SK-N-SH treated with all-trans-retinoic acid at 6 μM for 48 hours (cell line): Measurements from ENCODE around the gene IQSEC2.

Experiments
- CSDC2 ChIP-seq: fragments of 250-450 bp; sonication (Bioruptor Pico); IDR thresholded peaks from 2 replicates; pipeline ENCODE4 v1.5.0; 2020; ENCODE audit warnings: mild to moderate bottlenecking, moderate library complexity
- ESRRG ChIP-seq: fragments of 250-450 bp; sonication (Bioruptor Pico); IDR thresholded peaks from 2 replicates; pipeline ENCODE4 v1.6.1; 2021; ENCODE audit warnings: mild to moderate bottlenecking
- ISL1 ChIP-seq: fragments of 250-450 bp; sonication (Bioruptor Pico); IDR thresholded peaks from 2 replicates; pipeline ENCODE4 v2.1.2; 2022; ENCODE audit warnings: mild to moderate bottlenecking, moderate library complexity
- RARB ChIP-seq: fragments of 250-450 bp; sonication (Bioruptor Pico); IDR thresholded peaks from 2 replicates; pipeline ENCODE4 v1.8.0; 2021; ENCODE audit warnings: mild to moderate bottlenecking, moderate library complexity
- SNAI2 ChIP-seq: fragments of 250-450 bp; sonication (Bioruptor Pico); IDR thresholded peaks from 2 replicates; pipeline ENCODE4 v1.5.0; 2020; ENCODE audit warnings: mild to moderate bottlenecking, moderate library complexity
- ZC3H10 ChIP-seq: fragments of 250-450 bp; sonication (Bioruptor Pico); IDR thresholded peaks from 2 replicates; pipeline ENCODE4 v1.5.1; 2021; ENCODE audit warnings: mild to moderate bottlenecking, moderate library complexity
- ZFP30 ChIP-seq: fragments of 450-650 bp; formaldehyde crosslinking; IDR thresholded peaks from 2 replicates; pipeline ENCODE4 v1.5.0; 2022; ENCODE audit warnings: mild to moderate bottlenecking, moderate library complexity
- ZNF70 ChIP-seq: fragments of 450-650 bp; formaldehyde crosslinking; IDR thresholded peaks from 2 replicates; pipeline ENCODE4 v1.5.0; 2020; ENCODE audit warnings: mild to moderate bottlenecking, moderate library complexity
- TF ChIP-seq, protein P1 (sequence below): fragments of 250-450 bp; sonication (Bioruptor Pico); IDR thresholded peaks from 2 replicates; pipeline ENCODE4 v1.5.0; 2020; ENCODE audit warnings: mild to moderate bottlenecking, moderate library complexity
- TF ChIP-seq, protein P2 (sequence below): fragments of 250-450 bp; sonication (Bioruptor Pico); IDR thresholded peaks from 2 replicates; pipeline ENCODE4 v1.5.1; 2020; ENCODE audit warnings: low read depth, mild to moderate bottlenecking, moderate library complexity

DNA sequence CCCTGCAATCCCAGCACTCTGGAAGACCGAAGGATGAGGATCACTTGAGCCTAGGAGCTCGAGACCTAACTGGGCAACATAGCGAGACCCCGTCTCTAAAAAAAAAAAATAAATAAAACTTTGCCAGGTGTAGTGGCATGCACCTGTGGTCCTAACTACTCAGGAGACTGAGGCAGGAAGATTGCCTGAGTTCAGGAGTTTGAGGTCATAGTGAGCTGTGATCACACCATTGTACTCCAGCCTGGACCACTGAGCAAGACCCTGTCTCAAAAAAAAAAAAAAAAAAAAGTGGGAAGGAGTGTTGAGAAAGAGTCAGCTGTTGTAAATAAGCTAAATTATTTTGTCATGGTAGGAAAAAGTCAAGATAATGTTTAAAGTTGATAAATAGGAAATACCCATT lies 27.5 kb upstream of the IQSEC2 start:
- no peak for TF ChIP-seq ISL1
- TF ChIP-seq ZC3H10 (CRISPR knock-in tag) = no peak
- TF ChIP-seq, protein P1, sequence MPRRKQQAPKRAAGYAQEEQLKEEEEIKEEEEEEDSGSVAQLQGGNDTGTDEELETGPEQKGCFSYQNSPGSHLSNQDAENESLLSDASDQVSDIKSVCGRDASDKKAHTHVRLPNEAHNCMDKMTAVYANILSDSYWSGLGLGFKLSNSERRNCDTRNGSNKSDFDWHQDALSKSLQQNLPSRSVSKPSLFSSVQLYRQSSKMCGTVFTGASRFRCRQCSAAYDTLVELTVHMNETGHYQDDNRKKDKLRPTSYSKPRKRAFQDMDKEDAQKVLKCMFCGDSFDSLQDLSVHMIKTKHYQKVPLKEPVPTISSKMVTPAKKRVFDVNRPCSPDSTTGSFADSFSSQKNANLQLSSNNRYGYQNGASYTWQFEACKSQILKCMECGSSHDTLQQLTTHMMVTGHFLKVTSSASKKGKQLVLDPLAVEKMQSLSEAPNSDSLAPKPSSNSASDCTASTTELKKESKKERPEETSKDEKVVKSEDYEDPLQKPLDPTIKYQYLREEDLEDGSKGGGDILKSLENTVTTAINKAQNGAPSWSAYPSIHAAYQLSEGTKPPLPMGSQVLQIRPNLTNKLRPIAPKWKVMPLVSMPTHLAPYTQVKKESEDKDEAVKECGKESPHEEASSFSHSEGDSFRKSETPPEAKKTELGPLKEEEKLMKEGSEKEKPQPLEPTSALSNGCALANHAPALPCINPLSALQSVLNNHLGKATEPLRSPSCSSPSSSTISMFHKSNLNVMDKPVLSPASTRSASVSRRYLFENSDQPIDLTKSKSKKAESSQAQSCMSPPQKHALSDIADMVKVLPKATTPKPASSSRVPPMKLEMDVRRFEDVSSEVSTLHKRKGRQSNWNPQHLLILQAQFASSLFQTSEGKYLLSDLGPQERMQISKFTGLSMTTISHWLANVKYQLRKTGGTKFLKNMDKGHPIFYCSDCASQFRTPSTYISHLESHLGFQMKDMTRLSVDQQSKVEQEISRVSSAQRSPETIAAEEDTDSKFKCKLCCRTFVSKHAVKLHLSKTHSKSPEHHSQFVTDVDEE = no peak
- TF ChIP-seq ESRRG = no peak
- no peak for TF ChIP-seq ZNF70 (CRISPR knock-in tag)
- no peak for TF ChIP-seq ZFP30 (CRISPR knock-in tag)
- TF ChIP-seq, protein P2, sequence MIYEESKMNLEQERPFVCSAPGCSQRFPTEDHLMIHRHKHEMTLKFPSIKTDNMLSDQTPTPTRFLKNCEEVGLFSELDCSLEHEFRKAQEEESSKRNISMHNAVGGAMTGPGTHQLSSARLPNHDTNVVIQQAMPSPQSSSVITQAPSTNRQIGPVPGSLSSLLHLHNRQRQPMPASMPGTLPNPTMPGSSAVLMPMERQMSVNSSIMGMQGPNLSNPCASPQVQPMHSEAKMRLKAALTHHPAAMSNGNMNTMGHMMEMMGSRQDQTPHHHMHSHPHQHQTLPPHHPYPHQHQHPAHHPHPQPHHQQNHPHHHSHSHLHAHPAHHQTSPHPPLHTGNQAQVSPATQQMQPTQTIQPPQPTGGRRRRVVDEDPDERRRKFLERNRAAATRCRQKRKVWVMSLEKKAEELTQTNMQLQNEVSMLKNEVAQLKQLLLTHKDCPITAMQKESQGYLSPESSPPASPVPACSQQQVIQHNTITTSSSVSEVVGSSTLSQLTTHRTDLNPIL (CRISPR knock-in tag) = no peak
- TF ChIP-seq CSDC2 = no peak
- TF ChIP-seq SNAI2 (CRISPR knock-in tag) = no peak
- TF ChIP-seq RARB = no peak
